Umbilical cord (tissue), 2 donors: ENCODE results near the gene PARD3. TPM values are rescaled to one million over a fixed set of nuclear protein-coding genes. Genes with fewer than 3 reads are reported as not detected.

Experiments
- DNase-seq: peaks from one replicate; pipeline ENCODE4 v3.0.0-alpha.2; 2015; ENCODE audit warnings: low spot score
- total RNA-seq: library from RNA; depleted of rRNA; stranded (reverse); fragments of >200 nt; gene quantifications from one replicate; pipeline ENCODE4 v1.2.3, GENCODE V29; 2014; ENCODE audit warnings: low replicate concordance; ENCODE audit not compliant: insufficient read depth

Gene PARD3
- total RNA-seq, 1 donor from 2014 or later: 27.0 TPM

DNA sequence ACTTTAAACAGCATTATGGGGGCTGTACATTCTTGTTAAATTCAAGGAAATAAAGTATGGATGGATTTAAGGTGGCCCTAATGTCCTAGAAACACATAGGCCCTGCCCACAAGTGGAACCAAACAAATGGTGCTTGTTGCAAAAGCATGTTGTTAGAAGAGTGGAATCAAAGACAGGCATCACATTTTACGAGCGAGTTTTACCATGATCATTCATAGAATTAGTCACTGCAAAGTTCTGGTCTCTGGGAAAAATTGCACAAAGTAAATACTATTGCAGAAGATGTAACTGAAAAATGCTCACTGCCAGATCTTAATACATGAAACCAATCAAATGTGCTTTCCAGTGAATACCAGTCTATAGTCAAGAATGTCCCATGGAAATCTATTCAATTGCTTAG is 677.1 kb downstream of the PARD3 start:
- peak; percentile 54 for DNase-seq

DNA sequence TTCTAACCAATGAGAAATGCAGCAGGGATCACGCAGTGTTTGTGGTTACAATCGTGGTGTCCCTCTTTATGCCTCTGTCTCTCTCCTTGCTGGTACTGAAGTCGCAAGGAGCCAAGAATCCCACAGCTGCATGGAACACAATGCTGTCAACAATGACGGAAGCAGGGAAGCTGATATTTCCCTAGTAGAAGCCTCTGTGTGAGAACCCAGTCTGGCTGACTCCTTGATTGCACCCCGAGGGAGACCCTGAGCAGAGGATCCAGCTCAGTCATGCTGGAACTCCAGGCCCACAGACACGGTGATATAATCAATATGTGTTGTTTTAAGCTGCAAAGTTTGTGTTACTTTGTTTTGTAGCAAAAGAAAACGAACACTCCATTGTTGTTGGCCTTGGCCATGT is 677.9 kb downstream of the PARD3 start:
- no peak for DNase-seq

DNA sequence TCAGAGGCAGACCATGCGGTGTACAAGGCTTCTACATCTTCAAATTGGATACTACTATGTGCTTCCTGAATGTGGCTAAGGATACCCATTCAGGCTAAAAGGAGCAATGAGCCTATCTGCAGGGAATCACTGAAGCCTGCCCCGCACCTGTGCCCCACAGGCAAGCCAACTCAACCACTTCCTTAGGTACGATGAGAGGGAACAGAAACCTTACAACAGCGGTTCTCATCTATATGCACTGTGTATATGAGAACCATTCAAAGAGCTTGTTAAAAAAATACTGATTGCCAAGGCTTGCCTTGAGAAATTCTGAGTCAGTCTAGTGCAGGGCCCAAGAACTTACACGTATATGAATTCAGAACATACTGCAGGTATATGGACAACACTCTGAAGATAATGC is 679.6 kb downstream of the PARD3 start:
- DNase-seq: no peak

DNA sequence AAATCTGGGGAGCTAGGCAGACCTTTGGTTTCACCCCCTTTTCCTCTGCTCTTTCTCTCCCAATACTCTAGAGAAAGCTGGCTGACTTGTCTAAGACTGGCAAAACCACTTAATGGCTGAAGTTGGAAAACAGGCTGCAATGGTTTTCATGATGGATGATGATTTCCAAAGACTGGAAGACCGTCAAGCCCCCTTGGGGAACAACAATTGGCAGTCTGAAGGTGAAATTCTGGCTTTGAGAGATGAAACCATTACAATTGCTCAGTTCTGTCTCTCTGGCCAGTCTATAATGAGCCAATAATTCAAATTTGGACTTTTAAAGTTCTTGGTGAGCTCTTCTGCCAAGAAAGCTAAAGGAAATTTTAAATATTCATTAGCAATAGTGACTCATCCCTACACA is 680.5 kb downstream of the PARD3 start:
- DNase-seq: no peak

DNA sequence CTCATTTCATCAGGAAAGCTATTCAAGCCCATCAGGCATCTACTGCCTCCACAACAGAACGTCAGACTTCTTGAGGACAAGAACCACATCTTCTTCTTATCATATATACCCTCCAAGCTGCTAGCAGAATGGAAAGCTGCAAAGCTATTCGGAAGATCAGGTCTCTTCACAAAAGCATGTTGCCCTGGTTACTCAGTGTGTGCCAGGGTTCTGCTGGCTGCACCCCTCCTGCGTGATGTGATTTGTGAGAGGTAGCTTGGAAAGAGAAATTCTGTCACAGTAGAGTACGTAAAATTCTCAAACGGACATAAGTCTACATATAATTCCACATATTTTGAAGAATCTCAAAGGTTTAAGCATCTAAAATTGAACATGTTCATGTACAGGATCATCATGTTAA is 681.7 kb downstream of the PARD3 start:
- no peak for DNase-seq

DNA sequence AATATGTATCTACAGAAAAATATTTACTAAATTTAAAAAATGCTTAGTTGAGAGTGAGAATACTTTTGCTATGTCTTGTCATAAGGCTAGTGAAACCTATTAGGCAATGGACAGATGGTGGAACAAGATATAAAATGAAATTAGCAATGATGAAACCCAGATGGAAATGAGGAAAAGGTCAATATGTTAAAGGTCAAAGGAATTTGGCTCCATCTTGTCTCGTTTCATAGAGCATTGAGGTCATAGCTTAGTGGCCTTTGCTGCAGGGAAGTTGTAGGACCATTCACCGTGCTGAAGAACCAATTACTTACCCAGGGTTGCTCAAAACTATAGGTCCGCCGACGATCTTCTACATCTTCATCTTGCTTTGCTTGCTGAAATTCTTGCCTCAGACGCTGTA is 683.9 kb downstream of the PARD3 start:
- DNase-seq: no peak

DNA sequence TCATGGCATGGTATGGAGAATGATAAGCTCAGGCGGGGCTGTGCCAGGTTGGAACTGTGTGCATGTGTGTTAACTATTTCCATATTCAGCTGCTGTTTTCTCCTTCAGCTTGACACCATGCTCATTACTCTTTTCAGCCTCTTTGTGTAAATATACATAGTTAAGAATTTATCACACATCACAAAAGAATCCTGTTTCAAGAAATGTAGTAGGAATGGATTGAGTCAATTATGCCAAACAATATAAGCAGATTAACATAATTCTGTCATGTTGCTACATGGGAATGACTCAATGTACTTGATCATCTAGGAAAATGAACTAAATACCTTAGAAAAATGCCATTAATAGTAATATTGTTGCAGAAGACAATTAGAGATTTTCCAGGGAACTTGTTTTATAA is 687.4 kb downstream of the PARD3 start:
- DNase-seq: no peak

DNA sequence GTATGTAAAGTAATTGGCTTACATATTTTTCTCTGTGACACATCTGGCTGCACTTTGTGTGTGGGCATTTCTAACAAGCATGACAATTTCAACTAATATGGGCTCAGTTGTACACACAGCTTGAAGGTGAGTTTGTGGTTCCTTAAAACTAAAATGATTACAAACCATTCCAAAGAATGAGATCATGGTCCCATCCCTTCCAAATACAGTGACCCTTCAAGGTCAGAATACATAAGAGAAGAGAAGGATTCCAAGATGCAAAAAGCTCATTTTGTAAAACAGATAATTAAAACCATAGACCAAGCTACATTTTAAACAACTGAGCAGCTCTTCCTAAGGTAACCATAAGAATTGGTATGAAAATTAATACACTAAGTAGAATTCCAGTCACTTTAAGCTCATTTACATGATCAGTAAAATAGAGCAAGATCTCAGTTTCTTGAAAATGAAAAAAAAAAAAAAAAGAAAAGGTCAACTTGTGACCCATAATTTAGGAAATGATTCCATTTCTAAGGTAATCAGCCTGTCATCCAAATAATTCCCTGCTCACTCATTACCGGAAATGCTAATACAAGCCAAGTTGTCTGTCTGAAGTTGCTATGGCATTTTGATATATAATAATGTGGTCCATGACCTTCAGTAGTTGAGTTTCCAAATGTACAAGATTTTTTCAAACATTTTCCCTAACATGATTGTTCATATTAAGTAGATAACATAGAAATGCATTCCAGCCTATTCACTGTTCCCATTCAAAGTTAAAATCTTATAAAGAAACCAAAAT is 688.5 kb downstream of the PARD3 start:
- no peak for DNase-seq

DNA sequence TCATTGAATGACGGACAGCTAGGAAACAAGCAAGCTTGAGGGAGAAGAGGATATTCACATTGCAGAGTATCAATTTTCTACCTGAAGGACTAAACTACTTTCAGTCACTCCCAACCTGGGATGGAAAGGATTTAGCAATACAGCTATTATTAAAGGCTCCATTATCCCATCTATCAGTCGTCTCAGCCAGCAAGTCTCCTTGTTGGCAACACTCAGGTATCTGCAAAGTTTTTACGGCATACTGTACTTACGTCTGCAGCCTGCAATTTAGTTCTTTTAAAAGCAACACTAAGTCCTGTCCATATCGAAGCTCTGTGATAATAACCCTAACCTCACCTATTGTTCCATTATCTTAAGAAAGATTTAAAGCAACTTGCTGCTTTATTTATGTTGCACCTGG is 689.4 kb downstream of the PARD3 start:
- no peak for DNase-seq

DNA sequence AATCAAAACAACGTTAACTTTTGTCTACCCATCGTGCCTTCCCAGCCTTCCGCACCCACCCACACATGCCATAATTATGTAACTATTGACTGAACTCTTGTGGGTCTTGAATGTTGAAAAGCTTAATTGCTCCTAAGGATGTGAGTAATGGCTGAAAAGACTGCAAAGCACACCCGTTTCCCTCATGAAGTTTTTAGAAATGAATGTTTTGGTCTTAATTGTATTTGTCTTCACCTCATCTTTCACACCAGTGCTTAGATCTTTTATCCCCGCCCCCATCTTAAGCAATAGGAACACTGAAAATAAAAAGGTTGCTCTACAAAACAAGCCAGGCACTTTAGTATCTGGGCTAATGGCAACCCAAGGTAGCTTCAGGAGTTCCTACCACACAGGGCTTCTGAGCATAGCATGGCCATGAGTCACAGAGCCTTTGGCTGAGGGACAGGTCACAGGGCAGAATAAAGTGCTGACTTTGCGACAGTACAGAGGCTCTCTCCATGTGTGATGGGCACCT is 690.5 kb downstream of the PARD3 start:
- no peak for DNase-seq

DNA sequence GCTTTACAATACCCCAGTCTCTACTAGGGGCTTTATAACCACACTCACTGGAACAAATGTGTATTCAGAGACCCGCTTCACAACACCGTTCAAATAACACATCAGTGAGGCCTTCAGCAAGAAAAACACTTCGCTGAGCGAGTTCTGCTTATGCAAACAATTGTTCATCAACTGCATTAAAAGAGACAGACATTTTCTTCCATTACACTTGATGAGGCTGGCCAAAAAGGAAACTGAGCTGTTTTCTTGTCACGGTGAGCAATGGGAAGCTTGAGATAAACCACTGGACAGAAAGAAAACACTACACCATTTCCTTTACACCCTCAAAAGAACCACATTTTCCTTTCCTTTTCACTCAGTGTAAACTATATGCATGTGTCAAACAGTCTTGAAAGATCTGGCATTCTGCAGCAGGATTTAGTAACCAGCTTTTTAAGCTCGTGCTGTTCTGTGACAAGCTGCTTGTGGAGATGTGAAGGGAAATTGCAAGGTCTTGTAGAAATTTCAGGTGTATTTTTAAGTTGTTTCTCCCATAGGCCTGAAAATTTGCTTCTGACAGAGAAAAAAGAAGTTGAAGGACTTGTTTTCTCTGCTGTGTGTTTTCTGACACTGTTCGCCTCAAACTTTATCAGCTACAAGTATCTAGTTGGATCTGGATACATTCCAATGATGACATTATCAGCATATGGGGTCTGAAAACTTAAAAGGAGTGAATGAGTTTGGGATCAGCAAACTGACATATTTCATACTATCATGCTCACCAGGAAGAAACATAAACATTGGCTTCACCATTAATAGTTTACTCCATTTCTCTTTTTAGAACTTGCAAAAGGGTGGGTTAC is 693.1 kb downstream of the PARD3 start:
- DNase-seq: peak; percentile 77

DNA sequence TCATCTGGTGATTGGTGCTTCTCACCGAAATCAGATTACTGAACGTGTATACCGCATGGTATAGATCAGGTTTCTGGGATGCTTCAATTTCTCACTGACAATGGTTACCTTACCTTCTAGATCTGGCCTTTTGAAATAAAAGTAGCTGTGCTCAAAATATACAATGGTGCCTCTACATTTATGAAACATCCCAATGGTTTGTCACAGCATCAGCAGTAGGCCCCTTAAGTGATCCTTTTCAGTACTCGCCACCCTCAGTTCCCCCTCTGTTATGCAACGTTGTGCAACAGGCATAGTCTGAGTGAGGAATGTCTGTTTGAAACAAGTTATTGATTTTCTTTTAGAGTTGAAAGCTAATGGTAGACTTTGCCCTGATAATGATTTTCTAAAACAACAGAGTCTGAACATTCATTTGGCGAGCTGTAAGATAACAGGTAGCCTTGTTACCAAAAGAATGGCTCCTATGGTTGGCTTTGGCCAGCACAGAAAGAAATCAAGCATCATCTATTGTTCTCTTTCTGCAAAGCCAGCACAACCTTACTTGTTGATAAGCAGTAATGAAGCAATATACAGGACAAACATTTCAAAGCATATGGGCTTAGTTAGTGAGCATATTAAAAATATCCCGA is 693.9 kb downstream of the PARD3 start:
- DNase-seq: no peak

DNA sequence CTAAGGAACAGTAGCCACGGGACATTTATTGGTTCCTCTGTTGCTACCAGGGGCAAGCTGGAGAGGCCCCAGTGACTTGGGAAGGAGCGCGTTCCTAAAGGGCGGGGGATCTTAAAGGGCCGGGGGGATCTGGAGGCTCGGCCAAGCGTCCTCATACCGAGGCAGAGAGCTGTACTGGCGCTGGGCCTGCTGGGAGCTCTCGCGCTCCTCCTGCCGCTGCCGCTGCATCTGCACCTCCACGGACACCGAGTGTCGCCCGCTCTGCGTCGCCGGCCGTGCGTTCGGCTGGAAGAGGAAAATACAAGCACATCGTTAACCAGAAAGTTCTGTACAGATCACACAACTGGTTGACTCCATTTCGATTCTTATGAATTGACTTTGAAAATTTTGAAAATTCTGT is 695.6 kb downstream of the PARD3 start:
- no peak for DNase-seq

DNA sequence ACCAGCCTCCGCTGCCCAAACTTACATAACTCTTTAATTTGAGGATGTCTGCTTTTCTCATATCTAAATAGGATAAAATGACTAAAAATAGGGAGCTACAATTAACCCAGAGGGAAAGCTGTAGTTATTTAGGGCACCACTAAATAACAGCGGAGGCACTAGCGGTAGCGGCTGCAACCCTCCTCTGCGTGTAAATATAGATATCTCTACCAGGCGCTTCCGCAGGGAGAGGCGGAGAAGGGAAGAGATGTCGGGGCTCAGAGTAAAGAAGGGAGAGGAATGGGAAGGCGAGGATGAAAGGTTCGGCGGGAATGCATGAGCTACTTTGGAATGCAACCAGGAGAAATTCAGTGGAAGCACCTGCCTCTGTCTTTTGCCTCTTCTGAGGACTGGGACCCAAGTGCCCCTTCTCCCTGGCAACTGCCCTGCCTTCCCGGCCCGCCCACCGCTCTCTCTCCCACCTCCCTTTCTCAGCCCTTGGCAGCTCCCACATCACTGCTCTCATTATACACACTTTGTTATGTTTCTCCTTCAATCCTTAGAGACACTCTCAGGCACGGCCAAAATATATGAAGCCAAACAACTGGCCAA is 698.3 kb downstream of the PARD3 start:
- DNase-seq: peak; percentile 30

DNA sequence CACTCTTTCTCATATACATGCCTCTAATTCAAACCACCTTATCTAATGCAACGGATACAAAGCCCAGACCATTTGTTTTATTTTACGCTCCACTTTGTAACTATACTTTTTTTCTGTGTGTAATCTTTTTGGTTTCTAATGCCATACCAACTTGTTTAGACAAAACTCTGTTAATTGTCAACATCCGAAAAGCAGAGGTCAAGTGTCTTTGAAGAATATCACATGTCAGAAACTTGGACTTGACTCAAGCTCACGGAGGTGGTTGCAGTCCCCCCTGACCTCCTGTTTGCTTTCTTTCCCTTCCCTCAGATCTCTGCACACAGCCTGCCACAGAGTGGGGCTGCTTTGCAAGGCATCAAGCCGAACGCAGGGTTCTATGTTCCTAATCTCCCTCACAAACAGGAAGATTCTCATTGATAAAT is 698.9 kb downstream of the PARD3 start:
- peak; percentile 50 for DNase-seq

DNA sequence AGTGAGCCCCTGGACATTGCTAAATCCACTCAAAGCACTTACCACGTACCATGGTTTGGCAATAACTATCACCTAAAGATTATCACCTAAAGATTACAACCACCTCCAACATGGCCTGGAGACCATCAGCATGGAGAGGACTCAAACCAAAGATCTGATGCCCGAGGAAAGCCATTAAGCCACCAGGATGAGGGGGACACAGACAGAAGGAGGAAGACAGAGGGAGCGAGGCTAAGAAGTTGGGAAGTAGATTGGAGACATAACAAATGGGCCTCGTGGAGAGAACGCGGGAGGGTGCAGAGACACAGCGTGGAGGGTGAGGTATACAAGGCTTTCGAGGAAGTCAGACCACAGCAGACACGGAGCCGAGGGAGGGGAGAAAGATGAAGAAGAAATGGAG is 700.2 kb downstream of the PARD3 start:
- no peak for DNase-seq

DNA sequence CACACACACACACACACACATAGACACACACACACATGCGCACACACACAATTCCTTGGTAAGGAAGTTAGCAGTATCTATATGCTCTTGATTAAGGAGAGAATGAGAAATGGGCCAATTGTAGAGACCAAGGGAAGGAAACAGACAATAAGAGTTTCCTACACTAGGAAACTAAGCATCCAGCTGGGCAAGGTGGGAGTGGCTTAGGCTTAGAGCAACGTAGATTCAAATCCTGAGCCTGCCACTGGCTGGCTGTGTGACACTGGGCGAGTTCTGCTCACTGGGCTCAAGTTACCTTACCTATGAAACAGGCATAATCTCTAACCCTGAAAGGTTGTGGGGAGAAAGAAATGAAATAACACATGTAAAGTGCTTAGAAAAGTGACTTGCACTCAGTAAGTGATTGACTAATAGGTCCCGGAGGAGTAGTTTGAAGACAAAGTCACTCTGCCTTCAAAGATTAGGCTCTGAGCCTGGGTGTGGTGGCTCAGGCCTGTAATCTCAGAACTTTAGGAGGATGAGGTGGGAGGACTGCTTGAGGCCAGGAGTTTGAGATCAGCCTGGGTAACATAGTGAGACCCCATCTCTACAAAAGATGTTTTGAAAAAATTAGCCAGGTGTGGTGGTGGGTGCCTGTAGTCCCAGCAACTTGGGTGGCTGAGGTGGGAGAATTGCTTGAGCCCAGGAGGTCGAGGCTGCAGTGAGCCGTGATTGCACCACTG is 701.4 kb downstream of the PARD3 start:
- DNase-seq: no peak

DNA sequence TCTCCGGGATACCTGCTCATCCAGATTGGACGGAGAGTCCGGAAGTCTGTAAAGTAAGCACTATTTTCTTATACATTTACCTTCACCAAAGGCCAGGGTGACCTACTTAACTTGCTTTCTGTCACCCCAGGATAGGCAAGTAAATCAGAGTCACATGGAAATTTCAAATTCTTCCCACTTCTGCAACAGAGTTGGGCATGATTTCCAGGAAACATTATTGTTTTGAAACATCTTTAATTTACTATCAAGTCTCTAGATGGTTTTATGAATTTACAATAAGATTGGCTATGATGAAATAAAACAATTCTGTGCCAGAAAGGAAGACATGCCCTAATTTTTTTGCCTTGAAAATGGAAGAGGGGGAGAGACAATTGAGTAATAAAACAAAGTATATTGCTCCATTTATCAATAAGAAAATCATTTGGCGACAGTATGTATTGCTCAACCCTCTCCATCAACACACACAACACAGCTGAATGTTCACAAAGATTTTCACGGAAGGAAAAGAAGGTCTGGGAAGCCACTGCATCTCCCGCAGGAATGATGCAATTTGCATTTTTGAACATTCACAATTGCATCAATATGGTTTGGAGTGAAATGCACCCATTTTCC is 702.8 kb downstream of the PARD3 start:
- no peak for DNase-seq

DNA sequence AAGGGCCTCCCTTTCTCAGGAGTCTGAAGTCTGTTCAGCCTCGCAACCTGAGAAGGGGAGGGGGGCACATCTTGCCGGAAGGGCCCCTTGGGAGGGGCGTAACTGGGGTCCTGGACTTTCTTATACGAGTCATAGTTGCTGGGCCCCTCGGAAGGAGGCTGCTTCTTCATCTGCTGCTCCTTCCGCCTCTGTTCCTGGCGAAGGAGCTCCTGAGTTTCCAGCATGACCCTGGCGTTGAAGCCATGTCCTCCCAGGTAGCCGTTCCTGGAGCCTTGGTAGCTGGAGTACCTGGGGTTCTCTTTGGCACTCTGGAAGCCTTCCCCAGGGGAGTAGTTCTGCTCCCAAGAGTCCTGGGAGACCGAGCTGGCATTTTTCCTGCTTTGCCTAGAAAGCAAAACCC is 703.9 kb downstream of the PARD3 start:
- no peak for DNase-seq

DNA sequence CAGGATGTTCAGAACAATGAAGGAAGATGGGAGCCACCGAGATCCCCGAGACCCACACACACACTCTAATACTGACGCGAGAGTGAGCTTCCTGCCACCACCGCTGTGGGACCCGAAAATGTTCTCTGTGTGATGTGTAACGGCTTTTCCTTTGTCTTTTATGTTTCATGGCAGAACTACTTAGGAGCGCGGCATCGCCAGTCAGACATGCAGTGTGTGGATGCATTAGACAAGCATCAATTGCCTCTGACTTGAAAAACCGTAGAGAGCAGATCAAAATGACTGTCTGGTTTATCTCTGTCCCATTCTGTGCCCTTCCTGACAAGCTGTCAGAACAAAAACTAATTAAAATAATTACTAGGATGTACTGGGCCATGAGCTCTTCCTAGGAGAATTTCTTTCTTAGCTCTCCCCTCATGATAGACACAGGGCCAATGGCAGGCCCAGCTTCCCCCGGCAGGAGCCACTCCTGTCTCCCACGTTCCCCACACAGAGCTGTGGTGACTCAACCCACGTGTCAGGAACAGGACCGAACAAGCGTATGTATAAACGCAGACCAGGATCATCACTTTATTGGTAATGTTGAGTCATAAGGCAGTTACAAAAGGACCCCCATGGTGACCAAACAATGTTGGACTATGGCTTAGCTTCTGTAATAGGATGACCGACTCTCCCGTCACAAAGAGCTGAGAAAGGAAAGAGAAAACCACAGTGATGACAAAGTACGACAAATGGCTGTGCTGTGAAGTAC is 705.0 kb downstream of the PARD3 start:
- no peak for DNase-seq
